GM19463 (cell line): ENCODE measurements around the gene SLC26A1.

Experiments
- ATAC-seq: cut with Tn5 transposase; IDR thresholded peaks from one replicate; pipeline ENCODE4 v1.9.1; 2021; ENCODE audit warnings: mild to moderate bottlenecking, moderate library complexity; ENCODE audit not compliant: unreplicated experiment

Gene SLC26A1

GRCh38 chr4:1029529-1029928 lies 36.3 kb upstream of the SLC26A1 start:
- ATAC-seq: no peak

- ATAC-seq: no peak
These were observed 35.5 kb upstream of the SLC26A1 start for GRCh38 chr4:1028574-1029220.

GRCh38 chr4:1027915-1028238 lies 34.7 kb upstream of the SLC26A1 start:
- no peak for ATAC-seq

GRCh38 chr4:1027219-1027914 lies 34.2 kb upstream of the SLC26A1 start:
- ATAC-seq: no peak

- ATAC-seq: peak; percentile 63
These were observed 32.9 kb upstream of the SLC26A1 start for GRCh38 chr4:1026115-1026514.

GRCh38 chr4:1024882-1025545 lies 31.8 kb upstream of the SLC26A1 start:
- no peak for ATAC-seq

- no peak for ATAC-seq
These were observed 30.9 kb upstream of the SLC26A1 start for GRCh38 chr4:1023895-1024740.

- no peak for ATAC-seq
These were observed 30.0 kb upstream of the SLC26A1 start for GRCh38 chr4:1023075-1023640.

GRCh38 chr4:1022739-1023066 lies 29.5 kb upstream of the SLC26A1 start:
- ATAC-seq: no peak

GRCh38 chr4:1022051-1022738 lies 29.0 kb upstream of the SLC26A1 start:
- no peak for ATAC-seq

- ATAC-seq: peak; percentile 87
These were observed 28.3 kb upstream of the SLC26A1 start for GRCh38 chr4:1021386-1022050.

- ATAC-seq: no peak
These were observed 26.7 kb upstream of the SLC26A1 start for GRCh38 chr4:1019729-1020470.

- no peak for ATAC-seq
These were observed 26.1 kb upstream of the SLC26A1 start for GRCh38 chr4:1019320-1019719.

GRCh38 chr4:1018147-1019020 lies 25.2 kb upstream of the SLC26A1 start:
- ATAC-seq: no peak

- ATAC-seq: no peak
These were observed 24.5 kb upstream of the SLC26A1 start for GRCh38 chr4:1017706-1018105.

- no peak for ATAC-seq
These were observed 24.0 kb upstream of the SLC26A1 start for GRCh38 chr4:1017211-1017610.

GRCh38 chr4:1015746-1016145 lies 22.5 kb upstream of the SLC26A1 start:
- ATAC-seq: no peak

- ATAC-seq: no peak
These were observed 22.0 kb upstream of the SLC26A1 start for GRCh38 chr4:1015179-1015578.
